Mesothelial cell of epicardium (in vitro differentiated cells): Measurements from ENCODE around the gene FNBP1. TPM values are rescaled to one million over a fixed set of nuclear protein-coding genes. Genes with fewer than 3 reads are reported as not detected.

ENCODE experiments used
- DNase-seq, 2 experiments: peaks; one replicate each; pipeline ENCODE4 v3.0.0; 2021; ENCODE audit warnings: low spot score in 2 of 2; ENCODE audit not compliant: unreplicated experiment in 2 of 2
- H3K27ac Mint-ChIP-seq: 2 replicates; pipeline ENCODE4 v1.8.0; 2021; ENCODE audit warnings: mixed read lengths
- H3K27me3 Mint-ChIP-seq: 2 replicates; pipeline ENCODE4 v1.8.0; 2021; ENCODE audit warnings: low read depth, mixed read lengths
- H3K36me3 Mint-ChIP-seq: 2 replicates; pipeline ENCODE4 v1.8.0; 2021; ENCODE audit warnings: mixed read lengths
- H3K4me1 Mint-ChIP-seq: 2 replicates; pipeline ENCODE4 v1.8.0; 2021; ENCODE audit warnings: mixed read lengths
- H3K4me3 Mint-ChIP-seq: 2 replicates; pipeline ENCODE4 v1.8.0; 2021; ENCODE audit warnings: mild to moderate bottlenecking, moderate library complexity, mixed read lengths
- H3K9me3 Mint-ChIP-seq: 2 replicates; pipeline ENCODE4 v1.8.0; 2021; ENCODE audit warnings: mixed read lengths
- total RNA-seq: library from RNA; stranded (reverse); gene quantifications from 3 replicates; pipeline ENCODE4 v1.2.1, GENCODE V29; 2021
- TF ChIP-seq, protein P1 (sequence below): fragments of 200-600 bp; sonication (generic); IDR thresholded peaks from one replicate; pipeline ENCODE4 v1.5.0; 2021; ENCODE audit warnings: antibody characterized with exemption; ENCODE audit not compliant: unreplicated experiment

The FNBP1 gene
- total RNA-seq, 1 donor from 2014 or later = 52.4 TPM

DNA sequence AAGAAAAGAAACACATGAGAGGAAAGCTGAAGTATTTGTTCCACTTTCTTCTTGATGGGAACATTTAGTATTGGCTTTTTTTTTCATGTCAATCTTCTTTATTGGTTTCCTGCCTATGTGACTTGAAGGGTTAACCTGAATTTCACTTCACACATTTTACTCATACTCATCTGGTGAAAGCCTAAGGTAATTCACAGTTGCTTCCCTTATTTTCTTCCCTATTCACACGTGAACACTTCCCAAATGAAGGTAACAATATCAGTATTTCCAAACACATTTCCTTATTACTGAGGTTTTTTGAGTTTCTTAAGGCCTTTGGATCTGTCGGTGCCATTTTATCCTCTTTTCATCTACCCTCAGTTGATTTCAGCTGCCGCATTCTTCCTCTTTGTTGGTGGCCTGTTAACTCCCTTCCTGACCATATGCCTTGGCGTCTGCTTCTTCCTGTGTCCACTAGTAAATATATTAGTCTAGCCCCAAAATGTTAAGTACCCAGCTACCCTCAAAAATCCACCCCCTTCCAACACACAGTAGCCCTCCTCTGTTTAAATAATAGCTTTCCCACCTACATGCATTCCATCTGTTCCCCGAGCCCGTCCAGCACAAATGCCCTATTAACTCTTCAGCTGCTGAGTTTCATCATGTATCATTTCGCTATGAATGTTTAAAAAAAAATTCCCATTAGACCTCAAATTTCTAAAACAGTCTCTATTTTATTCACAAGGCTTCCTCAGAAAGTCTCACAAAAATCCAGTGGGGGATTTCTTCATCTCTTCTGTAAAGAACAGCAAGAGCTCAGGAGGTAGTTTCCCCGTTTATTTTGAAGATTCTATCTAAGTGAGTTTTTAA is 110.5 kb downstream of the FNBP1 start:
- H3K27ac Mint-ChIP-seq = peak overlapping the region; percentile 80
- no peak overlapping the region for H3K4me3 Mint-ChIP-seq
- H3K4me1 Mint-ChIP-seq = peaks cover 30% of the 10 kb centered on the region
- TF ChIP-seq, protein P1, sequence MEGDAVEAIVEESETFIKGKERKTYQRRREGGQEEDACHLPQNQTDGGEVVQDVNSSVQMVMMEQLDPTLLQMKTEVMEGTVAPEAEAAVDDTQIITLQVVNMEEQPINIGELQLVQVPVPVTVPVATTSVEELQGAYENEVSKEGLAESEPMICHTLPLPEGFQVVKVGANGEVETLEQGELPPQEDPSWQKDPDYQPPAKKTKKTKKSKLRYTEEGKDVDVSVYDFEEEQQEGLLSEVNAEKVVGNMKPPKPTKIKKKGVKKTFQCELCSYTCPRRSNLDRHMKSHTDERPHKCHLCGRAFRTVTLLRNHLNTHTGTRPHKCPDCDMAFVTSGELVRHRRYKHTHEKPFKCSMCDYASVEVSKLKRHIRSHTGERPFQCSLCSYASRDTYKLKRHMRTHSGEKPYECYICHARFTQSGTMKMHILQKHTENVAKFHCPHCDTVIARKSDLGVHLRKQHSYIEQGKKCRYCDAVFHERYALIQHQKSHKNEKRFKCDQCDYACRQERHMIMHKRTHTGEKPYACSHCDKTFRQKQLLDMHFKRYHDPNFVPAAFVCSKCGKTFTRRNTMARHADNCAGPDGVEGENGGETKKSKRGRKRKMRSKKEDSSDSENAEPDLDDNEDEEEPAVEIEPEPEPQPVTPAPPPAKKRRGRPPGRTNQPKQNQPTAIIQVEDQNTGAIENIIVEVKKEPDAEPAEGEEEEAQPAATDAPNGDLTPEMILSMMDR = no peak
- no peaks in the 10 kb centered on the region for H3K36me3 Mint-ChIP-seq
- H3K9me3 Mint-ChIP-seq = no peaks in the 10 kb centered on the region
- no peaks in the 10 kb centered on the region for H3K27me3 Mint-ChIP-seq
- DNase-seq = no peak

DNA sequence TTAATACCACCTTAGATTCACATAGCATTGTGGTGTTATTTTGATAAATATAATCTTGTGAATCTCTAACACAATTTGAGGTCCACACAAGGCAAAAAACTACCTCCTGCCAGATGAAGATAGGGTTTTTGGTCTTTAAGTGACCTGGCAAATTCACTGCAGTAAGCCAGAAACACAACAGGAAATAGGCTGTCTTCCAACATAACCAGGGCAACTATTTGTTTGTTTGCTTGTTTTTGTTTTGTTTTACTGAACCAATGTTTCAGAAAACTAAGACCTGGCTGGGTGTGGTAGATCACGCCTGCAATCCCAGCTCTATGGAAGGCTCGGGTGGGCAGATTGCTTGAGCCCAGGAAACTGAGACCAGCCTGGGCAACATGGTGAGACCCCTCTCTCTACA is 112.2 kb downstream of the FNBP1 start:
- Mint-ChIP-seq H3K4me1 (peaks cover 30% of the 10 kb centered on the region), H3K27ac (no peak overlapping the region), H3K27me3 (no peaks in the 10 kb centered on the region), H3K4me3 (no peak overlapping the region), H3K9me3 (no peaks in the 10 kb centered on the region), H3K36me3 (peaks cover 4% of the 10 kb centered on the region)
- no peak for DNase-seq
- TF ChIP-seq, protein P1 = no peak

DNA sequence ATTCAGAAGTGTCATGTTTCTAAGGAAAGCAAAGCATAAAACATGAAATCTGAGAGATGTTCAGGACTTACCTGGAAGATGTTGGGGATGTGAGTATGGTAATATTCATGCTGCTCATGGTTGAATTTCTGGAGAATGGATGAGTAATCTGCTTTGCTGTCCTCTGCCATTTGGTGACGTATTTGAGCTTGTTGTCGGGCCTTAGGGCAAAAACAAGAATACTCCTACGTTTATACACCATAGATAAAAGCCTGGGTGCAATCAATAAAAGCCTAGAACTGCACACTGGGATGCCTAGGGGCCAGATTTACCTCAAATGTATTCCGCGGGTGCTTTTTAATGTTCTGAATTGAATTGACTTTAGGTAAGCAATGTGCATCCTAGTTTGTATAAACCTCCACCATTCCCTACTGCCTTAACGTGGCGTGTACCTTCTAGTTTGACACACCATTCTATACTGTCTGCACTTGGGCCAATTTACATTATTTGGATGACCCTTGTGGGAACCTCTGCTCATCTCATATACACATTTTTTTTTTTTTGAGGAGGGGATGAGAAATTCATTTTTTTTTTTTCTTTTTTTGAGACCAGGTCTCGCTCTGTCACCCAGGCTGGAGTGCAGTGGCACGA is 113.4 kb downstream of the FNBP1 start:
- Mint-ChIP-seq H3K36me3 (peaks cover 7% of the 10 kb centered on the region), H3K4me3 (no peak overlapping the region), H3K27ac (no peak overlapping the region), H3K27me3 (no peaks in the 10 kb centered on the region), H3K9me3 (no peaks in the 10 kb centered on the region), H3K4me1 (peaks cover 30% of the 10 kb centered on the region)
- TF ChIP-seq, protein P1 = no peak
- DNase-seq = no peak

GRCh38 chr9:129923589-129923988 is 119.4 kb downstream of the FNBP1 start:
- DNase-seq = no peak
- TF ChIP-seq, protein P1 = no peak
- Mint-ChIP-seq H3K27ac (no peak overlapping the region), H3K27me3 (no peaks in the 10 kb centered on the region), H3K9me3 (no peaks in the 10 kb centered on the region), H3K4me1 (no peaks in the 10 kb centered on the region), H3K4me3 (no peak overlapping the region), H3K36me3 (peaks cover 19% of the 10 kb centered on the region)

DNA sequence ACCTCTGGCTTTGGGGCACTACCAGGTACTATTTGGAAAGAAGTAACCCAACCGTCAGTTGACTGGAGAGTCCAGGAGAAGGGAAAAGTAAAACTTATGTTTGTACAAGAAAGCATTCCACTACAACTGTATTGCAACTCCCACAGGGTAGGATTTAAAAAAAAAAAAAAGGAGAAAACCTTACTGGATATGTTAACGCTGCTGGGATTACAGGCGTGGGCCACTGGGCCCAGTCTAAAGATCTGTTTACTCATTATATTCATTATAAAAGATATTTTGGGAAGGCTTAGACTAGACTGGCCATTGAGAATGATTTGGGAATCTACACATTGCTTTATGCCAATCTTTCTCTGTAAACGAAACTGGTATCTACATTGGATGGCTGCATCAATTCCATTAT is 121.1 kb downstream of the FNBP1 start:
- Mint-ChIP-seq H3K27me3 (no peaks in the 10 kb centered on the region), H3K36me3 (peaks cover 20% of the 10 kb centered on the region), H3K4me3 (no peak overlapping the region), H3K4me1 (no peaks in the 10 kb centered on the region), H3K27ac (no peak overlapping the region), H3K9me3 (no peaks in the 10 kb centered on the region)
- DNase-seq = no peak
- TF ChIP-seq, protein P1 = no peak
